HG02798 (cell line): ENCODE data around the gene FAAP100.
"Not testable (repeated sequence)": the region's sequence is repeated elsewhere in the genome, so short reads cannot be mapped to it uniquely, and the experiment has no call there.

Source experiments
- ATAC-seq: cut with Tn5 transposase; IDR thresholded peaks from one replicate; pipeline ENCODE4 v1.9.1; 2021; ENCODE audit warnings: mild to moderate bottlenecking; ENCODE audit not compliant: unreplicated experiment, poor library complexity

FAAP100 gene

DNA sequence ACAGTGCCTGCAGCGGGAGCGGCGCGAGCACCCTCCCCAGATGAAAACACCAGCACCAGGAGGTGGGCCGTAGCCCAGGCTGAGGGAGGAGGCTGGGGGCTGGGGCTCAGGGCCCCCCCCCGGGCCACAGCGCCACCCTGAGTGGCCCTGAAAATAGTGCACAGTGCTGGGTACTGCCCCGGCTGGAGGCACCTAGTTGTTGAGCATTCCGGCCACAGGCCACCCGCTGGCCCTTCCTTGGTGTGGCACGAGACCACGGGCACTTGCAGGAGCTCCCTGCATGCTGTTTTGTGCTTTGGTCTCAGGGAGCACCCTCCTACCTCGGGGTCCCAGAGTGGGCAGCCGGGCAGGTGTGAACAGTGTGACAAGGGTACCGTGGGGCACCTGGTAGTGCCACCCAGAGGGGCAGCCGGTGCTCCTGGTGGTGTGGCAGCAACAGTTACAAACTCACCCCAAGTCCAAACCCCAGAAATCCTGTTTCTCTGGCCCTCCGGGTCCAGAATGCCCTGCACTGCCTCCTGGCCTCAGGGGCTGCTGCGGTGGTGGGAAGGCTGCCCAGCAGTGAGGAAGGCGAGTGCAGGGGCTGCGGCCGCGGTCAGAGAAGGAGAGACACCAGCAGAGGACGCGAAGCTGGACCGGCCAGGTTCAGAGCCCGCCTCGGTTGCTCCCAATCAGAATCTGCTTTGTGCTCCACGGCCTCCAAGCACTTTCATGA is 12.0 kb downstream of the FAAP100 start:
- ATAC-seq = no peak

- ATAC-seq = no peak
Observed at GRCh38 chr17:81539571-81539900, 12.6 kb downstream of the FAAP100 start.

- ATAC-seq = no peak
Observed at GRCh38 chr17:81538651-81539570, 13.2 kb downstream of the FAAP100 start.

DNA sequence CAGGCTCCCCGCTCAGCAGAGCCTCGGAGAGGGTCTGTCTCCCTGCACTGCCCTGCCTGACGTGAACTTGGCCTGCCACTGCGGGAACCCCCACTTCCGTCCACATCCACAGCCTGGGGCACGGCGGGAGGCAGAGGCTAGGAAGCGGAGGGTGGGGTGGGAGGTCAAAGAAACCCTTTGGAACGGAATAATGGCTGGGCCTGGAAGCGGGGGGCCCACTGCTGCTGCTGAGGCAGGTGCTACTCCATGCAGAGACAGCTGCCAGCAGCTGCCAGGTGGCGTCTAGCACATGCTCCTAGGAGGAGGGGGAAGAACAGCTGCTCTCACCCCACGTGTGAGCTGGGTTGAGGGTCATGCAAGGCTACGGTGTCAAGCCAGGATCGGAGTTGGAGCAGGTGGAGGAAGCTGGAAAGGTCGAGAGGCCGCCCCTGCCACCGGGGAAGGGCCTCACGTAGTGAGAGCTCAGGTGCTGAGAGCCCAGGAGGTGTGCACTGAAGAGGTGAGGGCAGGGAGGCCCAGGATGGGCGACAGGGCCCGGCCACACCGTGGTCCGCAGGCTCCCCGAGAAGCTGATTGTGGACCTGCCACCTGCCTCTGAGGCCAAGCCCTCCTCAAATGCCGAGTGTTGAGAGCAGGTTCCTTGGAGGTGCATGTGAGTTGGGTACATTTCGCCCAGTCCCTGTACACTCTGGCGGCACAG is 14.1 kb downstream of the FAAP100 start:
- no peak for ATAC-seq

DNA sequence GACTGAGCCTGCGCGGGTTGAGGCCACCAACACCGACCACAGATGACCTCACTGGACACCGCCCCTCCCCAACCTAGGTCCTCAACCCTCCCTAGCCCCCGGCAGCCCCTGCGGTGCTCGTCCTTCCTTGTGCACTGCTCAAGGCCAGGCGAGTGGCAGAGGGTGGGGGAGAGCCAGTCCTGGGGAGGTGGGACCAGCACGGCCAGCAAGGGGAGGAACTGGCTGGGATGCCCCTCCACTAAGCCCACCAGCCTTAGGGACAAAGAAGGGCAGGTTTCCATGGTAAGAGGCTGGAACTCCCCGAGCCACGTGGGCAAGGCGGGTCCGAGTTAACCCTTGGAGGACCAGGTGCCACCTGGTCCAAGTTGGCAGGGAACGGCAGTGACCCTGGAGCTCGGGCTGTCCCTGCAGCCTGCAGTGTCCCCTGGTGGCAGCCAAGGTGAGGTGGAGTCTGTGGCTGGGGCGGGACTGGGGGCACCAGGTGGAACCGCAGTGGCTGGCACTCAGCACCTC is 14.8 kb downstream of the FAAP100 start:
- ATAC-seq = no peak

- ATAC-seq = no peak
Observed at GRCh38 chr17:81536299-81537290, 15.6 kb downstream of the FAAP100 start.

- ATAC-seq = no peak
Observed at GRCh38 chr17:81535480-81536298, 16.5 kb downstream of the FAAP100 start.

DNA sequence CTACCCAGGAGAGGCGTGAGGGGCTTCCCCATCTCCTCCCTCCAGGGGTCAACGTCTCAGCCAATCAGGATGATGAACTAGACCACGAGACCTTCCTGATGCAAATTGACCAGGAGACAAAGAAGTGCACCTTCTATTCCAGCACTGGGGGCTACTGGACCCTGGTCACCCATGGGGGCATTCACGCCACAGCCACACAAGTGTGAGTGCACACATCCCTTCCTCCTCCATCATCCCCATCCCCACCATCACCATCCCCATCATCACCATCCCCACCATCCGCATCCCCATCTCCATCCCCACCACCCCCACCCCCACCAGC is 17.2 kb downstream of the FAAP100 start:
- no peak for ATAC-seq

- no peak for ATAC-seq
Observed at GRCh38 chr17:81534157-81535006, 17.8 kb downstream of the FAAP100 start.

- ATAC-seq = no peak
Observed at GRCh38 chr17:81533339-81534141, 18.6 kb downstream of the FAAP100 start.

DNA sequence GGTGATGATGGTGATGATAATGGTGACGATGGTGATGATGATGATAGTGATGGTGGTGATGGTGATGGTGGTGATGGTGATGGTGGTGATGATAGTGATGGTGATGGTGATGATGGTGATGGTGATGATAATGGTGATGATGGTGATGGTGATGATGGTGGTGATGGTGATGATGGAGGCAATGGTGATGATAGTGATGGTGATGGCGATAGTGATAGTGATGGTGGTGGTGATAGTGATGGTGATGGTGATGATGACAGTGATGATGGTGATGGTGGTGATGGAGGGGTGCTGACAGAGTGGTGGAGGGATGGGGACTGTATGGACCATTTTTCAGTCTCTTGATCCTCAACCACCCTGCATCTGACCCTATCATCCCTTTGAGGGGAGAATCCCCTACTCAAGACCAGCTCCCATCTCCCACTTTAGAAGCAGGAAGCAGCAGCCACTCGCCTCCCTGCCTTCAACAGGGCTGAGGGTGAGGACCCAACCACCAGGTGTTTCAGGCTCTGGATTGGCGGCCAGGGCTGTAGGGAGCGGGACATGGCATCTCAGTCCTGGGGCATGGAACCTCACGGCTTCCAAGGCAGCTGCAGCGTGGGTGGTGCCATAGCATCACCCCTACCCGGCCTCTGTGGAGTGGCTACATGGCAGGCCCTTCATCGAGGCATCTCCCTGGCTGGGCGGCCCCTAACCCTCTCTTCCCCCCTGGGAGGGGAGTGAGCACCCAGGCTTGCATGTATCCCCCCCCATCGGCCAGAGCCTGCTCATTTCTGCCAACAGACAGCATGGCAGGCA is 19.5 kb downstream of the FAAP100 start:
- ATAC-seq = no peak

GRCh38 chr17:81531998-81532404 is 20.2 kb downstream of the FAAP100 start:
- not testable (repeated sequence) for ATAC-seq

- ATAC-seq = not testable (repeated sequence)
Observed at GRCh38 chr17:81531013-81531412, 21.1 kb downstream of the FAAP100 start.

DNA sequence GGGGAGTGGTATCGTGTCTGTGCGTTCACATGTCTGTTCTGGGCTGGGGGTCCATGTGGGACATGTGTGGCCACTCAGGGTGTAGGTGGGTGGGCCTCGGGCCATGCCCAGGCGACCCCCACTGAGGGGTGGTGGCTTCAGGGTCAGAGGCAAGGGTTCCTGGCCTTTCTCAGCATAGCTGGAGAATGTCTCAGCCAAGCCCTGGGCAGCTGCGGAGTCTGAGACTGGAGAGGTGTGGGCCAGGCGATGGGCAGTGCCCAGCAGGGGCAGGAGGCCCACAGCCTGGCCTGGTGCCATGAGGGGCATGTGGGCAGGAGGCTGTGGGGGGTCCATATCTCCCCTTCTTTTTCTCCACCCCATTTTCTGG is 22.7 kb downstream of the FAAP100 start:
- ATAC-seq = no peak

GRCh38 chr17:81528651-81529436 is 23.3 kb downstream of the FAAP100 start:
- ATAC-seq = no peak

GRCh38 chr17:81528384-81528650 is 23.8 kb downstream of the FAAP100 start:
- no peak for ATAC-seq
